Measurements from ENCODE around the gene IGF2BP3. TPM values are rescaled to one million over a fixed set of nuclear protein-coding genes. Genes with fewer than 3 reads are reported as not detected.

Gene IGF2BP3
- total RNA-seq (111 and 117 TPM in 2 replicates), polyA plus RNA-seq (30.7 and 41.2 TPM in 2 replicates), polyA minus RNA-seq (76.6 and 80.5 TPM in 2 replicates), Bru-seq, nascent RNA (percentile 96 among the genes with signal in this experiment), BruChase-seq, experiment 1, labeled RNA remaining after a 6-hour chase (percentile 93 among the genes with signal in this experiment), BruChase-seq, experiment 2, labeled RNA remaining after a 2-hour chase (percentile 96 among the genes with signal in this experiment)
- 59.9 and 81.1 TPM in 2 replicates for polyA plus RNA-seq (2011; cell fraction: cytosol; rRNA removed)
- polyA plus RNA-seq (2011; cell fraction: nucleus; rRNA removed), result 125 and 193 TPM in 2 replicates
- 73.1 and 143 TPM in 2 replicates for polyA plus RNA-seq (2012)
- polyA minus RNA-seq (2011; cell fraction: cytosol; rRNA and poly(A)+ RNA removed), result 45.8 TPM
- 130 and 167 TPM in 2 replicates for polyA minus RNA-seq (2011; cell fraction: nucleus; rRNA and poly(A)+ RNA removed)
- long read RNA-seq, partial matches to known transcripts, result 4 of 17 reads
- long read RNA-seq, other reads (novel, unspliced or antisense), result 13 of 17 reads

DNA sequence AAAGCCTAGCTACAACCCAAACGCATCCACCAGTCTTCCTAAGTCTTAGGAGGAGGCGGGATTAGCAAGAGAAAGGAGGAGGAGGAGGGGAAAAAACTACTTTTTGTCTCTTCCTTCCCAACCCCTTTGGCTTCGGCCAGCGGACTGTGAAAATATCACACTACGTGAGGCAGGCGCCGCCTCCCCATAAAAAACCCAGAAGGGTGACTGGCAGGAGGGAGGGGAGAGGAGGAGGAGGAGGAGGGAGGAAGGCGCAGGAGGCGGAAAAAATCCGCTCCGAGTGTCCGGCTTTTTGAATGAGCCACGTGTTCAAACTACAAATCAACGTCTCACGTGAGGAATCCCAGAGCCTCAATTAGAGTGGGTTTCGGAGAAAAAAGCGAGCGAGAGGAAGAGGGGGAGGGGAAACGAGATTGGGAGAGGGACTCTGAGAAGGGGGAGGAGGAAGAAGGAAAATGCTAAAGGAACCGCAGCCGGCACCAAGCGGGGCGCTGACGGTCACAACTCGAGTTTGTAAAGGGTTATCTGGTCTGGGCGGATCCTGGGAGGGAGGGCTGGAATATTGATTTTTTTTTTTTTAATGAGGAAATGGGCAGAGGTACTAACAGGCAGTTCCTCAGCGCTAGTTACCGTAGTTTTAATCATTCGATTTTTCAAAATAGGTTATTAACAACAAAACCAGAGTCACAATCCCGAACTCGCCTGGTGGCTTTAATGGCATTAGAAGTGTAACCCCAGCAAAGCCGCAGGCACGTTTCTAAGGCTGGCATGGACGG, at the start of gene IGF2BP3:
TSS of gene IGF2BP3 (minus strand) at position 162 of the 776 bp plus-strand sequence. CDS start 381 bp downstream, outside the sequence.
- Histone ChIP-seq H4K20me1 (replicated peaks; ENCODE audit: control insufficient read depth, extremely low read depth, insufficient read depth, low read length) (no peaks in the 10 kb centered on the region), H3K36me3 (ENCODE audit: control insufficient read depth in 2 of 2, extremely low read depth in 1 of 2, insufficient read depth in 2 of 2, low read length in 2 of 2) (no peaks in the 10 kb centered on the region), H3K27me3 (ENCODE audit: control insufficient read depth in 2 of 2, insufficient read depth in 2 of 2, low read length in 2 of 2) (peaks cover 4 to 9% of the 10 kb centered on the region in 2 experiments), H3K9me3 (replicated peaks; ENCODE audit: control insufficient read depth, insufficient read depth, low read length) (no peaks in the 10 kb centered on the region), H2AFZ (ENCODE audit: low read depth, low read length) (peak within 1 kb of the TSS; percentile 55), H3K9me1 (replicated peaks; ENCODE audit: control insufficient read depth, extremely low read depth, insufficient read depth, low read length) (no peaks in the 10 kb centered on the region), H3K9ac (replicated peaks; ENCODE audit: extremely low read depth, insufficient read depth, low read length) (peak within 1 kb of the TSS; percentile 86), H3K27ac (ENCODE audit: insufficient read depth, low read depth, low read length) (peak within 1 kb of the TSS; percentile 74), H3K4me1 (ENCODE audit: control insufficient read depth, extremely low read depth, insufficient read depth, low read length) (peaks cover 33% of the 10 kb centered on the region), H3K79me2 (ENCODE audit: control insufficient read depth, insufficient read depth, low read length) (peaks cover 44% of the 10 kb centered on the region), H3K4me3 (replicated peaks in 1 of 3; ENCODE audit: insufficient read depth in 1 of 3, low read depth in 1 of 3, low read length in 3 of 3) (peak within 1 kb of the TSS; percentile 85 to 96 (median 95)), H3K4me2 (ENCODE audit: insufficient read depth, low read length) (peak within 1 kb of the TSS; percentile 96)
- CTCF ChIA-PET, result interaction anchor here (0.9 to 4.5 kb wide), 3 partner anchors 63 to 197 kb away, joined by 3 to 17 read pairs (median 6); no protein-coding TSS in a partner anchor
- TF ChIP-seq POLR2AphosphoS5 (IDR thresholded peaks at IDR 0.05; ENCODE audit: insufficient read depth, low read depth, low read length), result peak; percentile 45
- TF ChIP-seq, protein P1, sequence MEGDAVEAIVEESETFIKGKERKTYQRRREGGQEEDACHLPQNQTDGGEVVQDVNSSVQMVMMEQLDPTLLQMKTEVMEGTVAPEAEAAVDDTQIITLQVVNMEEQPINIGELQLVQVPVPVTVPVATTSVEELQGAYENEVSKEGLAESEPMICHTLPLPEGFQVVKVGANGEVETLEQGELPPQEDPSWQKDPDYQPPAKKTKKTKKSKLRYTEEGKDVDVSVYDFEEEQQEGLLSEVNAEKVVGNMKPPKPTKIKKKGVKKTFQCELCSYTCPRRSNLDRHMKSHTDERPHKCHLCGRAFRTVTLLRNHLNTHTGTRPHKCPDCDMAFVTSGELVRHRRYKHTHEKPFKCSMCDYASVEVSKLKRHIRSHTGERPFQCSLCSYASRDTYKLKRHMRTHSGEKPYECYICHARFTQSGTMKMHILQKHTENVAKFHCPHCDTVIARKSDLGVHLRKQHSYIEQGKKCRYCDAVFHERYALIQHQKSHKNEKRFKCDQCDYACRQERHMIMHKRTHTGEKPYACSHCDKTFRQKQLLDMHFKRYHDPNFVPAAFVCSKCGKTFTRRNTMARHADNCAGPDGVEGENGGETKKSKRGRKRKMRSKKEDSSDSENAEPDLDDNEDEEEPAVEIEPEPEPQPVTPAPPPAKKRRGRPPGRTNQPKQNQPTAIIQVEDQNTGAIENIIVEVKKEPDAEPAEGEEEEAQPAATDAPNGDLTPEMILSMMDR (IDR thresholded peaks at IDR 0.05; ENCODE audit: extremely low read depth in 1 of 2, insufficient read depth in 1 of 2, low read depth in 1 of 2, low read length in 2 of 2), result no peak
- TF ChIP-seq EZH2 (IDR thresholded peaks at IDR 0.05; ENCODE audit: borderline replicate concordance, low read depth, low read length, severe bottlenecking), result no peak
- TF ChIP-seq GATA2 (IDR thresholded peaks at IDR 0.05; ENCODE audit: insufficient read depth, insufficient read length, low read depth, low read length), result no peak
- peak; percentile 25 for TF ChIP-seq MYC (IDR thresholded peaks at IDR 0.05; ENCODE audit: low read depth, low read length)
- no peak for TF ChIP-seq POLR2A (IDR thresholded peaks at IDR 0.05; ENCODE audit: low read depth, low read length)
- TF ChIP-seq, protein P2, sequence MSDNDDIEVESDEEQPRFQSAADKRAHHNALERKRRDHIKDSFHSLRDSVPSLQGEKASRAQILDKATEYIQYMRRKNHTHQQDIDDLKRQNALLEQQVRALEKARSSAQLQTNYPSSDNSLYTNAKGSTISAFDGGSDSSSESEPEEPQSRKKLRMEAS (IDR thresholded peaks at IDR 0.05; ENCODE audit: insufficient read depth, insufficient read length), result peak; percentile 92
- no peak for TF ChIP-seq JUN (IDR thresholded peaks at IDR 0.05; ENCODE audit: borderline replicate concordance, insufficient read depth, insufficient read length, low read depth)
- no peak for TF ChIP-seq FOS (IDR thresholded peaks at IDR 0.05; ENCODE audit: borderline replicate concordance, insufficient read depth, low read length)
- DNase-seq (ENCODE audit: low read depth, low spot score) (peak; percentile 96), FAIRE-seq (peak; percentile 92)
- BruUV-seq (replicated peaks), result no TSS peak
- dilution Hi-C loops (cut with MboI; ENCODE audit: extremely low pct_ligation_motif_present, low sequenced_read_pairs), result no loop called here
- POLR2A ChIA-PET, result interaction anchor here (0.5 kb wide), 1 partner anchor 288 kb away, joined by 4 read pairs; no protein-coding TSS in a partner anchor
- intact Hi-C loops (cut with micrococcal nuclease), result loop anchor here (1.0 to 10.0 kb wide), 6 partner anchors 61 to 286 kb away; partner anchors contain the start of genes NUP42 and TRA2A

All from endothelial cell of umbilical vein (primary cell).